Endothelial cell (in vitro differentiated cells): Measurements from ENCODE around the gene MDFI. TPM values are rescaled to one million over a fixed set of nuclear protein-coding genes. Genes with fewer than 3 reads are reported as not detected.

ENCODE experiments used
- DNase-seq: peaks from one replicate; pipeline ENCODE4 v3.0.0; 2021; ENCODE audit warnings: low spot score
- H3K27ac Mint-ChIP-seq: one replicate; pipeline ENCODE4 v1.8.0; 2021; ENCODE audit warnings: mixed read lengths, inconsistent platforms; ENCODE audit not compliant: unreplicated experiment
- H3K27me3 Mint-ChIP-seq: one replicate; pipeline ENCODE4 v1.8.0; 2021; ENCODE audit warnings: mild to moderate bottlenecking, moderate library complexity, mixed read lengths, inconsistent platforms; ENCODE audit not compliant: unreplicated experiment
- H3K36me3 Mint-ChIP-seq: one replicate; pipeline ENCODE4 v1.8.0; 2021; ENCODE audit warnings: mild to moderate bottlenecking, low read depth, mixed read lengths, inconsistent platforms; ENCODE audit not compliant: unreplicated experiment
- H3K4me1 Mint-ChIP-seq: one replicate; pipeline ENCODE4 v1.8.0; 2021; ENCODE audit warnings: mild to moderate bottlenecking, mixed read lengths, inconsistent platforms; ENCODE audit not compliant: unreplicated experiment
- H3K4me3 Mint-ChIP-seq: one replicate; pipeline ENCODE4 v1.8.0; 2021; ENCODE audit warnings: mild to moderate bottlenecking, mixed read lengths, inconsistent platforms; ENCODE audit not compliant: unreplicated experiment
- H3K9me3 Mint-ChIP-seq: one replicate; pipeline ENCODE4 v1.8.0; 2021; ENCODE audit warnings: mixed read lengths, inconsistent platforms; ENCODE audit not compliant: unreplicated experiment
- CTCF ChIP-seq: fragments of 200-600 bp; sonication (generic); IDR thresholded peaks from one replicate; pipeline ENCODE4 v1.5.0; 2021; ENCODE audit warnings: antibody characterized with exemption; ENCODE audit not compliant: unreplicated experiment
- total RNA-seq: library from RNA; stranded (reverse); fragmentation: NEBNext Ultra II Directional; extraction: Animal tissue kit (Norgen Biotek cat#: 25700); gene quantifications from one replicate; pipeline ENCODE4 v1.2.1, GENCODE V29; 2021; ENCODE audit not compliant: unreplicated experiment

The MDFI gene
- total RNA-seq, 1 donor from 2014 or later, result 285 TPM

- no peak for TF ChIP-seq CTCF
- Mint-ChIP-seq H3K4me3 (no peak overlapping the region), H3K9me3 (no peaks in the 10 kb centered on the region), H3K27ac (no peak overlapping the region), H3K27me3 (peaks cover 8% of the 10 kb centered on the region), H3K36me3 (no peaks in the 10 kb centered on the region), H3K4me1 (peaks cover 29% of the 10 kb centered on the region)
- no peak for DNase-seq
These were observed 38.2 kb downstream of the MDFI start for GRCh38 chr6:41676431-41676830.

GRCh38 chr6:41677124-41677921, 39.1 kb downstream of the MDFI start:
- Mint-ChIP-seq H3K27me3 (peaks cover 8% of the 10 kb centered on the region), H3K4me3 (peak overlapping the region; percentile 13), H3K36me3 (no peaks in the 10 kb centered on the region), H3K9me3 (no peaks in the 10 kb centered on the region), H3K27ac (peak overlapping the region; percentile 13), H3K4me1 (peaks cover 21% of the 10 kb centered on the region)
- no peak for DNase-seq
- no peak for TF ChIP-seq CTCF

GRCh38 chr6:41678511-41679084, 40.3 kb downstream of the MDFI start:
- no peak for DNase-seq
- Mint-ChIP-seq H3K36me3 (no peaks in the 10 kb centered on the region), H3K4me1 (peaks cover 27% of the 10 kb centered on the region), H3K27ac (peak overlapping the region; percentile 80), H3K9me3 (no peaks in the 10 kb centered on the region), H3K4me3 (no peak overlapping the region), H3K27me3 (peaks cover 9% of the 10 kb centered on the region)
- no peak for TF ChIP-seq CTCF

- H3K27ac Mint-ChIP-seq, result no peak overlapping the region
- no peak overlapping the region for H3K4me3 Mint-ChIP-seq
- H3K27me3 Mint-ChIP-seq, result peaks cover 3% of the 10 kb centered on the region
- peaks cover 26% of the 10 kb centered on the region for H3K4me1 Mint-ChIP-seq
- DNase-seq, result no peak
- H3K36me3 Mint-ChIP-seq, result no peaks in the 10 kb centered on the region
- H3K9me3 Mint-ChIP-seq, result no peaks in the 10 kb centered on the region
- no peak for TF ChIP-seq CTCF
These were observed 41.4 kb downstream of the MDFI start for GRCh38 chr6:41679696-41680095.

GRCh38 chr6:41680182-41680965, 42.1 kb downstream of the MDFI start:
- H3K4me1 Mint-ChIP-seq, result peaks cover 26% of the 10 kb centered on the region
- H3K4me3 Mint-ChIP-seq, result no peak overlapping the region
- no peak for TF ChIP-seq CTCF
- no peak for DNase-seq
- H3K27ac Mint-ChIP-seq, result no peak overlapping the region
- H3K36me3 Mint-ChIP-seq, result no peaks in the 10 kb centered on the region
- H3K27me3 Mint-ChIP-seq, result peaks cover 3% of the 10 kb centered on the region
- no peaks in the 10 kb centered on the region for H3K9me3 Mint-ChIP-seq
